GM21529 (cell line): ENCODE measurements around the gene FANCG.
A peak's percentile ranks its signal among the peaks of the same experiment; 100 is the strongest.

Experiments used
- ATAC-seq: cut with Tn5 transposase; IDR thresholded peaks from one replicate; pipeline ENCODE4 v1.9.1; 2021; ENCODE audit not compliant: unreplicated experiment

Gene FANCG

DNA sequence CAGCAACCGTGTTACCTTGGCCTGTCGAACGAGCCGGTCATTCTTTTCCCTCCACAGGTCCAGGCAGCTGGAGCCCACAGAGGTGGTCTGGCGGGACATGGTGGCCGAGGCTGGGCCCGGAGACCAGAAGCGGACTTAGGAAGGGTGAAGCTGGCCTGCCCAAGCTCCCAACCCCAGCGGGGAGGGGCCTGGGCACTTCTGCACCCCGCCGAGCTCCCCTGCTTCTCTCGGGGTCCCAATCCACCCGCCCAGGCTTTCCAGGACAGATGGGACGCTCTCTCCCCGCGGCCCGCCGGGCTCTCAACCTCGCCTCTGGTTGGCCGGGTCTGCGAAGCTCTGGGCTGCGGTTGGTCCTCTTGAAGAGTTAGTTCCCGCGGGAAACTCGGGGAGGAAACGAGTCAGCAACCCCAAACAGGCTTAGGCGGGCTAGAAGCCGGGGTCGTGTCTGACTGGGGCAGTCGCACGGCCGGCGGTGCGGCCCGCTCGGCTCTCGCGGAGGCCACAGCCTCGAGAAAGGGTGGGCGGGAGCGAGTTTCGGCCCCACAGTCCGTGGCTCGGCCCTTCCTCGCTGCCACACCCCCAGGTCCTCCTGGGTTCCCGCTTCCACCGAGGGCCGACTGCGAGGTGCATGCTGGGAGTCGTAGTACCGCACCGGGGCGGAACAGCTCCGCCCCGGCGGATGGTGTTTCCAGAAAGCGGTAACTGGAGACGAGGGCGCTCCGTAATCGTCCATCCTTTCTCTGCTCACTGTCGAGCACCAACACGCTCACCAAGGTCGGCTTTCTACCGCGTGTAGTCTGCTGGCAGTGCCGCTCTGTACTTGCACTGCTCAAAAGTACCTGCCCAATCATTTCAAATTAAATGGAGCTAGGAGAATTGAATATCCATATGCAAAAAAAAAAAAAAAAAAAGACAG is at the start of gene FANCG:
Gene FANCG, minus strand, starts transcription at position 517 of the 916 bp plus-strand sequence. Its CDS starts 418 bp downstream, at position 99.
- peak; percentile 88 for ATAC-seq

DNA sequence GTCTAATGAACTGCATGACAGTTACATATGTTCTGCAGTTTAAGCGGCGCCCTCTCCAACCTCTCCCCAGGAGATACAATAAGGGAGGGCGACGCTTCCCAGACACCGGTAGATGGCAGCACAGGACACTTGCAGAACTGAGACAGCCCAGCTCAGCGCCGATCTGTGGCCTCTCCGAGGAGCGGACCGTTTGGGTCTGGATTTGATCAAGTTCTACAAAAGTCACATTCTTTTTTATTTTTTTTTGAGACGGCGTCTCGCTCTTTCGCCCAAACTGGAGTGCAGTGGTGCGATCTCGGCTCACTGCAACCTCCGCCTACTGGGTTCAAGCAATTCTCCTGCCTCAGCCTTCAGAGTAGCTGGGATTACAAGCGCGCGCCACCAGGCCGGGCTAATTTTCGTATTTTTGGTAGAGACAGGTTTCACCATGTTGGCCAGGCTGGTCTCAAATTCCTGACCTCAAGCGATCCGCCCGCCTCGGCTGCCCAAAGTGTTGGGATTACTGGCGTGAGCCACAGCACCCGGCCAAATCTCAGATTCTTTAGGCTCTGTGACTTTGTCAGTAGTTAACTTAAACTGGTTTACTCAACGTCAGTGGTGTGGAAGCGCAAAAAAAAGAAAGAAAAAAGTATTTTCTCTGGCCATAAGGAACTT is 37.3 kb upstream of the FANCG start:
- ATAC-seq: peak; percentile 43

- no peak for ATAC-seq
Observed at GRCh38 chr9:35116539-35116897, 36.8 kb upstream of the FANCG start.

- ATAC-seq: peak; percentile 52
Observed at GRCh38 chr9:35115680-35116538, 36.2 kb upstream of the FANCG start, which contains the start of gene ATOSB. Gene ATOSB (minus strand): TSS chr9:35115862. CDS start chr9:35108274, 7,588 bp downstream.

- no peak for ATAC-seq
Observed at GRCh38 chr9:35114840-35115628, 35.3 kb upstream of the FANCG start.

- peak; percentile 15 for ATAC-seq
Observed at GRCh38 chr9:35114113-35114839, 34.5 kb upstream of the FANCG start.

GRCh38 chr9:35112257-35113020 is 32.7 kb upstream of the FANCG start:
- no peak for ATAC-seq

- peak; percentile 68 for ATAC-seq
Observed at GRCh38 chr9:35111001-35111933, 31.5 kb upstream of the FANCG start.

DNA sequence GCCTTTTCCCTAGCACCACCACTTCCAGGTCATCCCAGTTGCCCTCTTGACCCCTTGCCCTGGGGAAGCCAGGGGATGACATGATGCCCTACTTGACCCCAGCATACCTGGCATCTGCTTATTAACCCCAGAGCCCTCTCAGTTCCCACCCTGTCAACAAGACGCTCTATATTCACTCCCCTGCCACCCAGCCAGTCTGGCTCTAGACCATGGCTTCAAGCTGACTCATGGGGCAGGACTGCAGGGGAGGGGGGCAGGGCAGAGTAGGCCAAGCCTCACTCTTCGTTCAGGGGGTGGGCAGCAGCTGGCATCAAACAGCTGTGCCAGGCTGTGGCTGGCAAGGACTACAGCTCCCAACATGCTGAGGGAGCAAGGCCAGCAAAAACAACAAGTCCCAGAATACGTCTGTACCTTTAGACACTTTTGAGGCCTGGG is 30.6 kb upstream of the FANCG start:
- no peak for ATAC-seq

DNA sequence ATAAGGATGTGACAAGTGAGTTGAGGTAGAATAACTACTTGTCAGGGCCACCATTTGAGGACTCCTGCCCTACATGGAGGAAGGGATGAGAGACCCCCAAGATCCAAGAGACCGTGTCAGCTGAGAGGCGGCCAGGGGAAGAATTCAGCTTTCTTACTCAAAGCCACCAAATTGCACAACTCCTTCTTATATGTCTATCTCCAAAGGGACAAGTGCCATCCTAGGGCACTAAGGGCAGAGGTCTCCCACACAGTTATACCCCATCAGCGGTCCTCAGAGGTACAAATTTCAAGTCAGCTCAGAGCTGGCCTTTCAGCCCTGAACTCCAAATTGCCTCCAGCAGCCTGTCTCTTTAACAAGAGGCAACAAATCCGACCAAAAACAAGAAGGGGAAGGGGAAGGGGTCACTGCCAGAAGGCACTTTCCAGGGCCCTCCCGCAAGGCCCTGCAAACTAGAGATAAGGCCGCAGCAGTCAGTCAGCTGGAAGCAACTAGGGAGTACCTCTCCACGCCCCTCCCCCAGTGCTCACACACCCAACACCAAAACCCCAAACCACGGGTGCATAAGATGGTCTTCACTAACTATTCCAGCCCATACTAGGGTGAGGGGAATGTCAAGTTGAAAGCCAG is 29.3 kb upstream of the FANCG start:
- no peak for ATAC-seq

DNA sequence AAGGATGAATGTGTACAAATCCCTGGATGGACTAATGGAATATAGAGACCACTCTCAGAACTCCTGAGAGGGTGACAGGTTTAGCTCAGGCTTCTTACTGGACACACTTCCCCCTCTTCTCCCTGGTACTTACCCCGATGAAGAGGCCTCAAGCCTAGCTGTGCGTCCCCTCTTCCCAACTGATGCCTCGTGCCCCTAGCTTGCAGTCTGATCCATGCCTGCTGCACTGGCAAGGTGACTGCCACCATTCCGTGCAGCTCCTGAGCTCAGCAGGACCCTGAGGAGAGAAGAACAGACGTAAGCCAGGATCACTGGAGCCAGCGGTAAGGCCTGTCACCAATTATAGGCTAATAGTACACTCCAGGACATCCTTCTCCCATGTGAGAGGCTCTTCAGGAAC is 28.7 kb upstream of the FANCG start:
- ATAC-seq: no peak

GRCh38 chr9:35107297-35108290 is 27.9 kb upstream of the FANCG start:
- ATAC-seq: no peak

DNA sequence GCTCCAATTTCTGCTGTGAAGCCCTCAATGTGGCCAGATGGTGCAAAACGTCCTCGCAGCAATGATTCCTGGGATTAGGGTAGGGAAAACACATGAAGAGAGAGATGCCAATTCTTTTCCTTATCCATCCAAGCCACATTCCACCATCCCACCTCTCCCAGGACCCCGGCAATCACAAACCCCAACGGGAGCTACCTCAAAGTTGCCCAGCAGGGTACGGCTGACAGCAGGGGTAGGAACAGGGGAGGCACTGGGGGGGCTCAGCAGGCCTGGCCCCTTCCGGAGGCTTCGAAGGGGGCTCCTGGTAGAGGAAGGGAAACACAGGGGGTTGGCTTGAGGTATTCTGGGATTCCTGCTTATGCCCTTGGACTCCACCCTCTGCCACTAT is 26.6 kb upstream of the FANCG start:
- ATAC-seq: no peak

DNA sequence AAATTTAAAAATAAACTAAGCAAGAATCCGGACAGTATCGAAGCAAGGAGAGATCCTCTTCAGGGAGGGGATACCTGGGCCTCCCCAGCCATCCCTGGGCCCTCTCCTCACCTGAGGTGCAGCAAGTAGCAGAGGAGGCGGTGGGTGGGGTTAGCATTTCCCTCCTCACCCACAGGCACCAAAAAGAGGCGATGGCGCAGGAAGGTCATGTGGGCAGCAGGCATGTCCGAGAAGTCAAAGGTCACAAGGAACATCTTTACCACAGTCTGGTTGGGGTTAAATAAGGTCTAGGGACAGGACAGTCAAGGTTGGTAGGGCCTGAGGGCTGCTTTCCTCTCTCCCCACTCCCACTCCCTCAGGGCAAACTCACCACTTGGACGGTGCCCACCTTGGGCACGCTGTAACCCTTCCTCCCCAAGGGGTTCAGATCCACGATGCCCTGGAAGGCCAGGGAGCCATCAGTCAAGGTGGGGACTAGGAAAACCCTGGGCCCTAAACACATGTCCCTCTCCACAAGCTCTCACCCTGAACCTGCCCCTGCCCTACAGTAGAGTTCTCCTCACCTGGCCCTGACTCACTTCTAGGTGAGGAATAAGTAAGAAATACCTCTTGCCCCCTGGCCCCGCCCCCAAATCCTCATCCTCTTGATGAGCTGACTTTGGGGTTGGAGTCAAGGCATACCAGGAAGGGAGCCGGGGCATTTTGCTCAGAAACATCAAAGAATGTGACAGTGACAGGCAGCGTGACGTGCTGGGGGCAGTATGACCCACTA is 26.0 kb upstream of the FANCG start:
- ATAC-seq: no peak

- no peak for ATAC-seq
Observed at GRCh38 chr9:35105126-35105525, 25.4 kb upstream of the FANCG start.

- no peak for ATAC-seq
Observed at GRCh38 chr9:35104586-35104985, 24.8 kb upstream of the FANCG start.
